Activated CD4-positive, alpha-beta T cell treated with anti-CD3 and anti-CD28 coated beads, Interleukin-2, amount 50 U/mL, for 4 hours (primary cell): ENCODE results near the gene UNC13B.

Experiments used
- DNase-seq, 2 experiments: peaks; one replicate each; pipeline ENCODE4 v3.0.0-alpha.2; 2020

Gene UNC13B

DNA sequence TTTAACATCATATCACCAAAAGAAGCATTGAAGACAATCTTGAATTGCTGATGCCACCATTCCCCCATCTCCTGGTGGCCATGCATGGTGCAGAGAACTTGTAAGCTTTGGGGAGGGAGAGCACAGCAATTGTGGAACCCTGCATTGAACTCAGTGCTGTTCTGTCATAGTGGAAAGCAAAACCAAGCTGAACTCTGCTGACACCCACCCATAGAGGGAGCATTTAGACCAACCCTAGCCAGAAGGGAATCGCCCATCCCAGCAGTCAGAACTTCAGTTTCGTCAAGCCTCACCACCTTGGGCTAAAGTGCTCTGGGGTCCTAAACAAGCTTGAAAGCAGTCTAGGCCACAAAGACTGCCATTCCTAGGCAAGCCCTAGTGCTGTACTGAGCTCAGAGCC, 290.7 kb downstream of the UNC13B start:
- no peak for DNase-seq

DNA sequence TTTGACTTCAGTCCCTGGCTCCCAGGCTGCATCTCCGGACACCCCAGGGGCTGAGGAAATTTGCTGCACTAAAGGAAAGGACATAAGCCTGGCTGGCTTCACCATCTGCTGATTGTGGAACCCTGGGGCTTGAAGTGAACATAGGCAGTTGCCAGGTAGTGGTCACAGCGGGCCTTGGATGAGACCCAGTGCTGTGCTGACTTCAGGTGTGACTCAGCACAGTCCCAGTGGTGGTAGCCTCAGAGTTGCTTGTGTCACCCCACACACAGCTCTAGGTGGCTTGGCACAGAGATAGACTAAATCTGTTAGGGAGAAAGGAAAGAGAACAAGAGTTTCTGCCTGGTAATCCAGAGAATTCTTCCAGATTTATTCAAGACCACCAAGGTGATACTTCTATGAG, 292.0 kb downstream of the UNC13B start:
- DNase-seq, result no peak
